Measurements from ENCODE around the gene TOR1A. TPM values are rescaled to one million over a fixed set of nuclear protein-coding genes. Genes with fewer than 3 reads are reported as not detected.

The TOR1A gene
- total and polyA plus RNA-seq, 11 donors, result 10.5 to 27.3 (median 15.7) TPM

DNA sequence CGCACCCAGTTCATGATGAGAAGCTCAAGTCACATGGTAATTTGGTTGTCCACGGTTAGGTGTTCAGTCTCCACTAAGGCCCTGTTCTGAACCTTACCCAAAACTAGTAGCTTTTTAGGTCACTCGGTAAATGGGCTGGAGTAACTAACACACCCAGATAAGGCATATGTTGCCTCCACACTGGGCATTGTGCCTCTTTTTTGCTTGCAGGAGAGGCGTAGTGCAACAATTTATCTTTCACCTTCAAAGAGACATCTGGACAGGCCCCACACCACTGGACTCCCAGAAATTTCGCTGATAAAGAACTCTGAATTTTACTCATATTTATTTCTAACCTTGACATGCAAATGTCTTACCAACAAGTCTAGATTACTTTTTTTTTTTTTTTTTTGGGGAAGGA lies 54.3 kb downstream of the TOR1A start:
- no peak overlapping the region for H3K27ac ChIP-seq
- TF ChIP-seq, protein P1, sequence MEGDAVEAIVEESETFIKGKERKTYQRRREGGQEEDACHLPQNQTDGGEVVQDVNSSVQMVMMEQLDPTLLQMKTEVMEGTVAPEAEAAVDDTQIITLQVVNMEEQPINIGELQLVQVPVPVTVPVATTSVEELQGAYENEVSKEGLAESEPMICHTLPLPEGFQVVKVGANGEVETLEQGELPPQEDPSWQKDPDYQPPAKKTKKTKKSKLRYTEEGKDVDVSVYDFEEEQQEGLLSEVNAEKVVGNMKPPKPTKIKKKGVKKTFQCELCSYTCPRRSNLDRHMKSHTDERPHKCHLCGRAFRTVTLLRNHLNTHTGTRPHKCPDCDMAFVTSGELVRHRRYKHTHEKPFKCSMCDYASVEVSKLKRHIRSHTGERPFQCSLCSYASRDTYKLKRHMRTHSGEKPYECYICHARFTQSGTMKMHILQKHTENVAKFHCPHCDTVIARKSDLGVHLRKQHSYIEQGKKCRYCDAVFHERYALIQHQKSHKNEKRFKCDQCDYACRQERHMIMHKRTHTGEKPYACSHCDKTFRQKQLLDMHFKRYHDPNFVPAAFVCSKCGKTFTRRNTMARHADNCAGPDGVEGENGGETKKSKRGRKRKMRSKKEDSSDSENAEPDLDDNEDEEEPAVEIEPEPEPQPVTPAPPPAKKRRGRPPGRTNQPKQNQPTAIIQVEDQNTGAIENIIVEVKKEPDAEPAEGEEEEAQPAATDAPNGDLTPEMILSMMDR (IDR thresholded peaks at IDR 0.05), result no peak
- no peak for TF ChIP-seq POLR2A (IDR thresholded peaks at IDR 0.05)
- DNase-seq, result no peak
- no peak overlapping the region for H3K4me3 ChIP-seq
- intact Hi-C loops (cut with DNase I), result no loop called here
- H3K4me1 ChIP-seq, result peaks cover 0 to 11% (median 0%) of the 10 kb centered on the region in 12 donors
- no peaks in the 10 kb centered on the region for H3K9me3 ChIP-seq
- no peaks in the 10 kb centered on the region for H3K36me3 ChIP-seq
- WGBS, 4 donors, result 79 to 86% (median 82%) methylated on average over 5 of the region's 5 CpGs
- no peak for ATAC-seq
- H3K27me3 ChIP-seq, result no peaks in the 10 kb centered on the region

DNA sequence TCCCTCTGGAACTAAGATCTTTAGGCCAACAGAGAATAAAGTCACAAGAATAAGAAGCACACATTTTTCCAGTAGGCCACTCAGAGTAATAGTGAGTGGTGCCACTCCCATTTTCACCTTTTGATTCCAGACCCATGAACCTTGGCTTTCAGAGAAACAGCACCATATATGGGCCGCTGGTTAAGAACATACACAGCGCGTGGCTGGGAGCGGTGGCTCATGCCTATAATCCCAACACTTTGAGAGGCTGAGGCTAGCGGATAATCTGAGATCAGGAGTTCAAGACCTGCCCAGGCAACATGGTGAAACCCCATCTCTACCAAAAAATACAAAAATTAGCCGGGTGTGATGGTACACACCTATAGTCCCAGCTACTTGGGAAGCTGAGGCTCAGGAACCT lies 55.5 kb downstream of the TOR1A start:
- Histone ChIP-seq H3K27me3 (no peaks in the 10 kb centered on the region), H3K27ac (no peak overlapping the region), H3K4me1 (peaks cover 0 to 4% (median 0%) of the 10 kb centered on the region in 12 donors), H3K9me3 (no peaks in the 10 kb centered on the region), H3K36me3 (no peaks in the 10 kb centered on the region), H3K4me3 (no peak overlapping the region)
- WGBS, 4 donors, result 93 to 95% (median 94%) methylated on average over 6 of the region's 6 CpGs
- DNase-seq (no peak), ATAC-seq (no peak)
- TF ChIP-seq, protein P1 (IDR thresholded peaks at IDR 0.05), result no peak
- intact Hi-C loops (cut with DNase I), result no loop called here

DNA sequence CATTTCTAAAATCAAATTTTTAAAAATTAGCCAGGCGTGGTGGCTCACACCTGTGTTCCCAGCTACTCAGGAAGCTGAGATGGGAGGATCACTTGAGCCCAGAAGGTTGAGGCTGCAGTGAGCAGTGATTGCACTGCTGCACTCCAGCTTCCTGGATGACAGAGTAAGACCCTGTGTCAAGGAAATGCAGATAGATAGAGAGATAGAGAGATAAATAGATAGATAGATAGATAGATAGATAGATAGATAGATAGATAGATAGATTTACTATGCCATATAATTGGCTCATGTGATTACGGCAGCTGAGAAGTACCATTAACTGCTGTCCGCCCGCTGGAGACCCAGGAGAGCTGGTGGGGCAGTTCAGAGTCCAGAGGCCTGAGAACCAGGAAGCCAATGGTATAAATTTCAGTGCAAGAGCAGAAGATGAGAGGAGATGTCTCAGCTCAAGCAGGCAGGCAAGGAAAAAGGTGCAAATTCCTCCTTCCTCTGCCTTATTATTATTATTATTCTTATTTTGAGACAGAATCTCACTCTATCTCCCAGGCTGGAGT lies 58.1 kb downstream of the TOR1A start:
- Histone ChIP-seq H3K27me3 (no peaks in the 10 kb centered on the region), H3K27ac (no peak overlapping the region), H3K4me1 (peaks cover 0 to 22% (median 1%) of the 10 kb centered on the region in 12 donors), H3K9me3 (no peaks in the 10 kb centered on the region), H3K4me3 (no peak overlapping the region), H3K36me3 (no peaks in the 10 kb centered on the region)
- TF ChIP-seq POLR2A (IDR thresholded peaks at IDR 0.05), result no peak
- TF ChIP-seq, protein P1 (IDR thresholded peaks at IDR 0.05), result no peak
- 93 to 97% (median 96%) methylated on average over 4 of the region's 4 CpGs for WGBS, 4 donors
- no peak for ATAC-seq
- DNase-seq, result no peak
- intact Hi-C loops (cut with DNase I), result no loop called here

DNA sequence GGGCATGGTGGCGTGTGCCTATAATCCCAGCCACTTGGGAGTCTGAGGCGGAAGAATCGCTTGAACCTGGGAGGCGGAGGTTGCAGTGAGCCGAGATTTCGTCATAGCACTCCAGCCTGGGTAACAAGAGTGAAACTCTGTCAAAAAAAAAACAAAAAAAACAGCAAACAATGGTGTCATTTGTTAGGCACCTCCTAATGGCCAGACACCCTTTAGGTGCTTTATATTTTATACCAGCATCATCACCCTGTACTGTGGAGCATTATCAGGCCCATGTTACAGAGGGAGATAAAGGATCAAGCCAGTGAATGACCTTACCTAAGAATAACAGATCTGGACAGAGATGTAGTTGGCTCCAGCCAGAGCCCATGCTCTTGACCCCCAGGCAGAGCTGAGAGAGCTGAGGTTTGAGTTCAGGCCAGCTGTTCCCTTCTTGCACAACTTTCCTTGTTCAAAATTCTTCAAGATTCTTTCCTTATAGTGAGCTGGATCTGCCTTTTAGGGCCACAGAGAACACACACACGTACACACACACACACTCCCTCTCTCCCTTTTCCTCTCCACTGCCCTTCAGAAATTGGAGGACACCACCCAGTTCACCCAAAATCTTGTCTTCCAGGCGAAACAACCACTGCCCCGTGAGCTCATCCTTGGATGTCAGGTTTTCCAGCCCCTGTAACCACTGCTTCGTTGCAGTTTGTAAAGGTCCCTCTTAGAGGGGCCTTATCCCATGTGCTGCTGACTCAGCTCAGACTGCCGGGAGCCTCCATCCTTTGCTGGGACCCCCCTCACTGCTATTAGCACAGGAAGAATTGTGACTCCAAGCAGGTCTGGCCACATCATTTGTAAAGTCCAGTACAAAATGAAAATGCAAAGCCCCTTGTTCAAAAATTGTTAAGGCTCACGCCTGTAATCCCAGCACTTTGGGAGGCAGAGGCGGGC lies 60.7 kb downstream of the TOR1A start:
- H3K9me3 ChIP-seq, result no peaks in the 10 kb centered on the region
- TF ChIP-seq, protein P1 (IDR thresholded peaks at IDR 0.05), result no peak
- no peak for TF ChIP-seq POLR2A (IDR thresholded peaks at IDR 0.05)
- peak overlapping the region in 11 of 12 donors; percentile 15 to 74 (median 56) for H3K27ac ChIP-seq
- no peaks in the 10 kb centered on the region for H3K36me3 ChIP-seq
- H3K4me1 ChIP-seq, result peaks cover 0 to 32% (median 10%) of the 10 kb centered on the region in 12 donors
- intact Hi-C loops (cut with DNase I), result no loop called here
- H3K4me3 ChIP-seq, result no peak overlapping the region
- 74 to 81% (median 79%) methylated on average over 13 of the region's 13 CpGs for WGBS, 4 donors
- H3K27me3 ChIP-seq, result no peaks in the 10 kb centered on the region
- DNase-seq (peak in 1 of 5 donors; percentile 34), ATAC-seq (peak in 2 of 4 donors; percentile 63 to 66)
